Left lung (tissue), 10 donors: ENCODE results near the gene GARIN5A. TPM values are rescaled to one million over a fixed set of nuclear protein-coding genes. Genes with fewer than 3 reads are reported as not detected.

Experiments
- ATAC-seq: fragments of 200-7000 bp; cut with Tn5 transposase; one replicate; pipeline ENCODE4 v1.9.1; 2020; ENCODE audit warnings: moderate library complexity
- DNase-seq, 4 donors: peaks; one replicate each; pipeline ENCODE4 v3.0.0-alpha.2; 2013 to 2020
- H3K27ac ChIP-seq, 2 donors: fragments of 200-600 bp; sonication (generic) in 1 of 2; one replicate each; pipeline versions ENCODE4 v1.5.0 to v1.8.0; 2020 to 2021
- H3K27me3 ChIP-seq, 2 donors: fragments of 200-600 bp; sonication (generic) in 1 of 2; one replicate each; pipeline versions ENCODE4 v1.5.0 to v1.8.0; 2020 to 2021
- H3K36me3 ChIP-seq, 2 donors: fragments of 200-600 bp; sonication (generic) in 1 of 2; one replicate each; pipeline versions ENCODE4 v1.5.0 to v1.8.0; 2020 to 2021
- H3K4me1 ChIP-seq, 2 donors: fragments of 200-600 bp; one replicate each; pipeline ENCODE4 v1.8.0; 2021
- H3K4me3 ChIP-seq, 2 donors: fragments of 200-600 bp; sonication (generic) in 1 of 2; one replicate each; pipeline versions ENCODE4 v1.5.0 to v1.8.0; 2020 to 2021; ENCODE audit warnings: mild to moderate bottlenecking in 1 of 2
- H3K9me3 ChIP-seq, 2 donors: fragments of 200-600 bp; sonication (generic) in 1 of 2; one replicate each; pipeline versions ENCODE4 v1.5.0 to v1.8.0; 2020 to 2021
- intact Hi-C, 2 donors: fragments of 100-400 bp; cut with DNase I; formaldehyde crosslinking; loops; one replicate each; pipeline versions ENCODE4 v1.11.2 to v1.14.2; 2022
- polyA plus RNA-seq, 6 donors: library from polyadenylated mRNA; unstranded; fragments of 120-200 nt; gene quantifications; one replicate each; pipeline ENCODE4 v1.2.1, GENCODE V29; 2013; ENCODE audit not compliant: insufficient read length in 6 of 6
- total RNA-seq, 2 donors: library from RNA; stranded (reverse); fragmentation: NEBNext Ultra II Directional; extraction: Animal tissue kit (Norgen Biotek cat#: 25700); gene quantifications; one replicate each; pipeline ENCODE4 v1.2.1, GENCODE V29; 2021
- TF ChIP-seq, protein P1 (sequence below), 2 donors: fragments of 200-600 bp; sonication (generic) in 1 of 2; IDR thresholded peaks; one replicate each; pipeline versions ENCODE4 v1.5.0 to v1.8.0; 2021; ENCODE audit warnings: antibody characterized with exemption in 2 of 2
- donor health status: DM: no; HTN: yes; CAD: no.
- donor health status: DM: no; HTN: no; CAD: no.

Gene GARIN5A
- total and polyA plus RNA-seq, 8 donors: 2.6 to 5.4 (median 3.9) TPM

DNA sequence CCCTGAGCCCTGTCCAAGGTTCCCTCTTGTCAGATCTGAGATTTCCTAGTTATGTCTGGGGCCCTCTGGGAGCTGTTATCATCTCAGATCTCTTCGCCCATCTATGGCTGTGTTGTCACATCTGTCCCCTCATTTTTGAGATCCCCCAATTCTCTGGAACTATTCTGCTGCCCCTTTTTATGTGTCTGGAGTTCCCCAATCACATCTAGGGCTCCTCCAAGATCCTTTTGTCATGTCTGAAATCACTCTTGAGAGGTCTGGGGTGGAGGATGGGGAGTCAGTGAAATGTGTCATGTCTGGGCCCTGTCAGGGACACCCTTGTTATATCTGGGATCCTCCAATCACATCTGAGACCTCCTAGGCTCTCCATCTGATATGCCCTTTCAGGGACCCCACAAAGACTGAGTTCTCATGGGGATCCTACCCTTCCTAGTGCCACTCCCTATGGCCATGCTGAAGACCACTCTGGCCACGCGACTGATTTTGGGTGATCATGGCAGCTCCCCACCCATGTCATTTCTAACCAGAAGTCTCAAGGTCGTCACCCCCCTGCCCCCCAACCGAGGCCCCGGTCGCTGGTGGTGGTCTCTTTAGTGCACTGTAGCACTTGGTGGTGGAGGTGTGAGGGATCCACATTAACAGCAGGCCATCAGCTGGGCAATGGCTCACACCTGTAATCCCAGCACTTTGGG, 47.7 kb downstream of the GARIN5A start:
- Histone ChIP-seq H3K9me3 (no peaks in the 10 kb centered on the region), H3K4me1 (peaks cover 5 to 21% of the 10 kb centered on the region in 2 donors), H3K4me3 (no peak overlapping the region), H3K27ac (no peak overlapping the region), H3K27me3 (peaks cover 0 to 36% of the 10 kb centered on the region in 2 donors), H3K36me3 (no peaks in the 10 kb centered on the region)
- intact Hi-C loops: no loop called here
- TF ChIP-seq, protein P1, sequence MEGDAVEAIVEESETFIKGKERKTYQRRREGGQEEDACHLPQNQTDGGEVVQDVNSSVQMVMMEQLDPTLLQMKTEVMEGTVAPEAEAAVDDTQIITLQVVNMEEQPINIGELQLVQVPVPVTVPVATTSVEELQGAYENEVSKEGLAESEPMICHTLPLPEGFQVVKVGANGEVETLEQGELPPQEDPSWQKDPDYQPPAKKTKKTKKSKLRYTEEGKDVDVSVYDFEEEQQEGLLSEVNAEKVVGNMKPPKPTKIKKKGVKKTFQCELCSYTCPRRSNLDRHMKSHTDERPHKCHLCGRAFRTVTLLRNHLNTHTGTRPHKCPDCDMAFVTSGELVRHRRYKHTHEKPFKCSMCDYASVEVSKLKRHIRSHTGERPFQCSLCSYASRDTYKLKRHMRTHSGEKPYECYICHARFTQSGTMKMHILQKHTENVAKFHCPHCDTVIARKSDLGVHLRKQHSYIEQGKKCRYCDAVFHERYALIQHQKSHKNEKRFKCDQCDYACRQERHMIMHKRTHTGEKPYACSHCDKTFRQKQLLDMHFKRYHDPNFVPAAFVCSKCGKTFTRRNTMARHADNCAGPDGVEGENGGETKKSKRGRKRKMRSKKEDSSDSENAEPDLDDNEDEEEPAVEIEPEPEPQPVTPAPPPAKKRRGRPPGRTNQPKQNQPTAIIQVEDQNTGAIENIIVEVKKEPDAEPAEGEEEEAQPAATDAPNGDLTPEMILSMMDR (IDR thresholded peaks at IDR 0.05): no peak
- ATAC-seq (no peak), DNase-seq (no peak)

DNA sequence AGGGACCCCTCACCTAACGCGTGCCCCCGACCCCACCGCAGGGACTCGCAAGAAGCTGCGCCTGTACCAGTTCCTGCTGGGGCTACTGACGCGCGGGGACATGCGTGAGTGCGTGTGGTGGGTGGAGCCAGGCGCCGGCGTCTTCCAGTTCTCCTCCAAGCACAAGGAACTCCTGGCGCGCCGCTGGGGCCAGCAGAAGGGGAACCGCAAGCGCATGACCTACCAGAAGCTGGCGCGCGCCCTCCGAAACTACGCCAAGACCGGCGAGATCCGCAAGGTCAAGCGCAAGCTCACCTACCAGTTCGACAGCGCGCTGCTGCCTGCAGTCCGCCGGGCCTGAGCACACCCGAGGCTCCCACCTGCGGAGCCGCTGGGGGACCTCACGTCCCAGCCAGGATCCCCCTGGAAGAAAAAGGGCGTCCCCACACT, 48.6 kb downstream of the GARIN5A start:
- TF ChIP-seq, protein P1 (IDR thresholded peaks at IDR 0.05): no peak

DNA sequence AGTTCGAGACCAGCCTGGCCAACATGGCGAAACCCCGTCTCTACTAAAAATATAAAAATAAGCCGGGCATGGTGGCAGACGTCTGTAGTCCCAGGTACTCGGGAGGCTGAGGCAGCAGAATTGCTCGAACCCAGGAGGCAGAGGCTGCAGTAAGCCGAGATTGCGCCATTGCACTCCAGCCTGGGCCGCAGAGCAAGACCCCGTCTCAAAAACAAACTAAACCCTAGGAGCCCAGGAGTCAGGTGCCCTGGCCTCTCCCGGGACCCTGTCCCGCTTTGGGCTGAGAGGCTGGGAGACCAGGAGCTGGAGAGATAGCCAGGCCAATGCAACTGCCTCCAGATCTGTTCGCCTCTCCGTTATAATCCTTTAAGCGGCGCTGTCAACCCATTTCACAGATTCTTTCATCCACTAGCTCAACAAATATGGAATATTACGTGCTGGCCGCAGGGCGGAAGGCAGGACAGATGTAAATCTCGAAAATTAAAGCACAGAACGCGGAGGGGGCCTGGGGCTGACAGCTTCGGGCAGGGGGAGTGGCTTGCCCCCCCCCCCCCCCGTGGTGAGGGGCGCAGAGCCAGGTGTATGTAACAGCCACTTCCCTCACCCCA, 49.2 kb downstream of the GARIN5A start:
- Histone ChIP-seq H3K27ac (peak overlapping the region; percentile 69 to 79), H3K4me1 (peaks cover 3 to 15% of the 10 kb centered on the region in 2 donors), H3K36me3 (no peaks in the 10 kb centered on the region), H3K9me3 (no peaks in the 10 kb centered on the region), H3K4me3 (peak overlapping the region; percentile 17 to 24), H3K27me3 (peaks cover 0 to 34% of the 10 kb centered on the region in 2 donors)
- DNase-seq (no peak), ATAC-seq (no peak)
- intact Hi-C loops: no loop called here
- TF ChIP-seq, protein P1 (IDR thresholded peaks at IDR 0.05): no peak

More for the DNA sequence above, 48.6 kb downstream of the GARIN5A start:
- peak overlapping the region; percentile 17 to 24 for H3K4me3 ChIP-seq
- peak; percentile 76 to 98 (median 94) for DNase-seq
- peak; percentile 83 for ATAC-seq
- H3K4me1 ChIP-seq: peaks cover 5 to 21% of the 10 kb centered on the region in 2 donors
- H3K9me3 ChIP-seq: no peaks in the 10 kb centered on the region
- intact Hi-C loops: no loop called here
- peak overlapping the region; percentile 69 to 79 for H3K27ac ChIP-seq
- H3K36me3 ChIP-seq: no peaks in the 10 kb centered on the region
- H3K27me3 ChIP-seq: peaks cover 0 to 34% of the 10 kb centered on the region in 2 donors

DNA sequence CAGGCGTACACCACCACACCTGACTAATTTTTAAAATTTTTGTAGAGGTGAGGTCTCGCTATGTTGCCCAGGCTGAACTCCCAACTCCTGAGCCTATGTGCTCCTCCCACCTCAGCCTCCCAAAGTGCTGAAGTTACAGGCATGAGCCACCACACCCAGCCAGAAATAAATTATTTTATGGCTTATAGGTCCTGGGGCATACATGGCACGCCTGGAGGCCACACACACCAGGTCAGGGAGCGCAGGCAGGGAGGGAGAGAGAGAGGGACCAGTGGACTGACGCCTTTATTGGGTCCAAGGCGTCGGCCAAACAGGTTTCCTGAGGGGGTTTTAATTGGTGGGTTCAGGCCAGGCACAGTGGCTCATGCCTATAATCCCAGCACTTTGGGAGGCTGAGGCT, 51.1 kb downstream of the GARIN5A start:
- H3K27ac ChIP-seq: no peak overlapping the region
- ATAC-seq: no peak
- no peak for DNase-seq
- TF ChIP-seq, protein P1 (IDR thresholded peaks at IDR 0.05): no peak
- no peak overlapping the region for H3K4me3 ChIP-seq
- H3K36me3 ChIP-seq: no peaks in the 10 kb centered on the region
- intact Hi-C loops: no loop called here
- peaks cover 0 to 6% of the 10 kb centered on the region in 2 donors for H3K4me1 ChIP-seq
- no peaks in the 10 kb centered on the region for H3K9me3 ChIP-seq
- H3K27me3 ChIP-seq: peaks cover 0 to 42% of the 10 kb centered on the region in 2 donors
